K562 (cell line): ENCODE measurements around the gene C1orf74. TPM values are rescaled to one million over a fixed set of nuclear protein-coding genes. Genes with fewer than 3 reads are reported as not detected.

Source experiments
- ARHGAP35 ChIP-seq: fragments of 450-650 bp; IDR thresholded peaks from 2 replicates; pipeline ENCODE4 v1.6.1; 2018; ENCODE audit not compliant: partially characterized antibody
- CAMTA2 ChIP-seq: fragments of 250-450 bp; sonication (Bioruptor Pico); conservative IDR thresholded peaks from 2 replicates; pipeline ENCODE4 v1.5.1; 2022
- CHD4 ChIP-seq: fragments of 200-600 bp; sonication (generic); IDR thresholded peaks from 3 replicates; pipeline ENCODE4 v1.6.1; 2012; ENCODE audit warnings: low read depth, mild to moderate bottlenecking, mixed read lengths, low read length, inconsistent platforms; ENCODE audit not compliant: insufficient read depth, insufficient replicate concordance, poor library complexity, severe bottlenecking
- E2F5 ChIP-seq: sonication (generic); formaldehyde crosslinking; IDR thresholded peaks from 2 replicates; pipeline ENCODE4 v1.8.0; 2022; ENCODE audit warnings: mild to moderate bottlenecking, missing genetic modification reagents
- HBP1 ChIP-seq: fragments of 450-650 bp; formaldehyde crosslinking; IDR thresholded peaks from 2 replicates; pipeline ENCODE4 v1.4.0; 2022; ENCODE audit warnings: missing genetic modification characterization
- HDAC2 ChIP-seq: fragments of 450-650 bp; IDR thresholded peaks from 2 replicates; pipeline ENCODE4 v1.6.1; 2016; ENCODE audit warnings: mild to moderate bottlenecking
- HIVEP1 ChIP-seq: fragments of 250-450 bp; sonication (Bioruptor Pico); IDR thresholded peaks from 2 replicates; pipeline ENCODE4 v1.4.0; 2020; ENCODE audit warnings: mild to moderate bottlenecking
- KAT8 ChIP-seq: fragments of 450-650 bp; IDR thresholded peaks from 2 replicates; pipeline ENCODE4 v1.6.1; 2016; ENCODE audit warnings: low read depth, mild to moderate bottlenecking
- NBN ChIP-seq: fragments of 450-650 bp; IDR thresholded peaks from 2 replicates; pipeline ENCODE4 v1.6.1; 2016; ENCODE audit warnings: low read depth, mild to moderate bottlenecking
- NFIX ChIP-seq: fragments of 250-450 bp; sonication (Bioruptor Pico); IDR thresholded peaks from 2 replicates; pipeline ENCODE4 v1.4.0; 2020; ENCODE audit warnings: low read depth, mild to moderate bottlenecking, moderate library complexity
- NFXL1 ChIP-seq: fragments of 450-650 bp; formaldehyde crosslinking; IDR thresholded peaks from 2 replicates; pipeline ENCODE4 v1.4.0; 2021; ENCODE audit warnings: mild to moderate bottlenecking
- NR2C2 ChIP-seq, 2 experiments: fragments of 200-800 bp in 1 of 2; sonication (Bioruptor generic) in 1 of 2; sonication (generic) in 1 of 2; formaldehyde crosslinking in 1 of 2; IDR thresholded peaks; 2 replicates each; pipeline versions ENCODE4 v1.6.1 to v1.8.0; 2016 to 2022; ENCODE audit warnings: mild to moderate bottlenecking in 1 of 2, missing compliant biosample characterization in 1 of 2, missing genetic modification characterization in 1 of 2, missing genetic modification reagents in 1 of 2
- PHF20 ChIP-seq: fragments of 450-650 bp; IDR thresholded peaks from 2 replicates; pipeline ENCODE4 v1.6.1; 2018; ENCODE audit not compliant: partially characterized antibody
- PML ChIP-seq: IDR thresholded peaks from 2 replicates; pipeline ENCODE4 v1.6.1; 2012; ENCODE audit warnings: low read length, inconsistent platforms
- RBBP5 ChIP-seq: fragments of 200-600 bp; sonication (generic); IDR thresholded peaks from 2 replicates; pipeline ENCODE4 v1.6.1; 2012; ENCODE audit warnings: borderline replicate concordance, mild to moderate bottlenecking, low read length, control low read depth, inconsistent platforms; ENCODE audit not compliant: insufficient read depth, poor library complexity, severe bottlenecking
- SIN3B ChIP-seq: fragments of 450-650 bp; IDR thresholded peaks from 2 replicates; pipeline ENCODE4 v1.6.1; 2017; ENCODE audit warnings: low read depth, mild to moderate bottlenecking, moderate library complexity
- SMARCC2 ChIP-seq: fragments of 450-650 bp; IDR thresholded peaks from 2 replicates; pipeline ENCODE4 v1.6.1; 2017; ENCODE audit warnings: antibody characterized with exemption, moderate library complexity, mild to moderate bottlenecking, low read depth
- SNAPC5 ChIP-seq: fragments of 250-450 bp; sonication (Bioruptor Pico); IDR thresholded peaks from 2 replicates; pipeline ENCODE4 v1.8.0; 2021; ENCODE audit warnings: moderate library complexity, mild to moderate bottlenecking, inconsistent platforms
- SP1 ChIP-seq: sonication (generic); formaldehyde crosslinking; IDR thresholded peaks from 2 replicates; pipeline ENCODE4 v1.8.1; 2022; ENCODE audit warnings: mild to moderate bottlenecking, missing genetic modification reagents
- SPI1 ChIP-seq: IDR thresholded peaks from 2 replicates; pipeline ENCODE4 v1.6.1; 2011; ENCODE audit warnings: low read depth, low read length, control low read depth, borderline replicate concordance
- TAF9B ChIP-seq: fragments of 450-650 bp; IDR thresholded peaks from 2 replicates; pipeline ENCODE4 v1.6.1; 2018; ENCODE audit warnings: mild to moderate bottlenecking; ENCODE audit not compliant: partially characterized antibody
- TFAP4 ChIP-seq: sonication (generic); formaldehyde crosslinking; IDR thresholded peaks from 2 replicates; pipeline ENCODE4 v1.8.0; 2022; ENCODE audit warnings: missing genetic modification reagents, mild to moderate bottlenecking, moderate library complexity, borderline replicate concordance
- ZBTB8A ChIP-seq: fragments of 450-650 bp; IDR thresholded peaks from 2 replicates; pipeline ENCODE4 v1.6.1; 2018; ENCODE audit warnings: mild to moderate bottlenecking, moderate library complexity; ENCODE audit not compliant: partially characterized antibody
- ZNF311 ChIP-seq: fragments of 250-450 bp; sonication (Bioruptor Pico); IDR thresholded peaks from 2 replicates; pipeline ENCODE4 v1.4.0; 2020; ENCODE audit warnings: mild to moderate bottlenecking, moderate library complexity
- ZNF316 ChIP-seq: fragments of 450-650 bp; IDR thresholded peaks from 2 replicates; pipeline ENCODE4 v1.6.1; 2016
- ZNF77 ChIP-seq: fragments of 250-450 bp; sonication (Bioruptor Pico); IDR thresholded peaks from 2 replicates; pipeline ENCODE4 v1.5.0; 2020
- polyA plus RNA-seq, 8 experiments: library from polyadenylated mRNA; depleted of rRNA in 4 of 8; stranded (reverse) in 5 of 8; unstranded in 3 of 8; fragments of >200 nt; fragmentation: Nextera tagmentation in 2 of 8; fragmentation: Illumina TruSeq in 1 of 8; extraction: Ambion mirVana in 2 of 8; extraction: Trizol in 1 of 8; gene quantifications; 2 replicates each; pipeline versions ENCODE4 v1.2.1 to v1.2.3, GENCODE V29; 2011 to 2014; ENCODE audit warnings: inconsistent platforms in 1 of 8, missing spikeins in 1 of 8
- total RNA-seq, 7 experiments: library from RNA; depleted of rRNA in 6 of 7; stranded (reverse); fragments of >200 nt in 6 of 7; fragmentation: Illumina TruSeq in 2 of 7; extraction: Trizol in 2 of 7; gene quantifications; 2 replicates each; pipeline versions ENCODE4 v1.2.1 to v1.2.3, GENCODE V29; 2011 to 2021; ENCODE audit warnings: low replicate concordance in 1 of 7

Gene C1orf74
- total and polyA plus RNA-seq, 9 of the 15 experiments (the other 6 are each of a cell fraction or from before 2014, with no cell fraction given), result 4.0 to 7.6 (median 5.7) TPM

GRCh38 chr1:209784265-209785169, at the start of gene C1orf74 (continued):
- TF ChIP-seq SNAPC5 (CRISPR knock-in tag), result no peak
- TF ChIP-seq SP1, result peak; percentile 98
- TF ChIP-seq PHF20, result peak; percentile 96
- no peak; the same call in 1 of the 2 replicates for TF ChIP-seq SMARCC2
- TF ChIP-seq TAF9B, result peak; percentile 71
- peak; percentile 67 for TF ChIP-seq HDAC2
- TF ChIP-seq NBN, result peak; percentile 99
- 0 out of 2 replicates have a peak, but pooled peaks have one; percentile 66 for TF ChIP-seq E2F5
- TF ChIP-seq HBP1 (CRISPR knock-in tag), result 0 out of 2 replicates have a peak, but pooled peaks have one; percentile 21
- 0 out of 2 replicates have a peak, but pooled peaks have one; percentile 37 for TF ChIP-seq KAT8
- TF ChIP-seq PML, result peak; percentile 79
- no peak for TF ChIP-seq NFIX (CRISPR knock-in tag)
- no peak for TF ChIP-seq ZNF311
- TF ChIP-seq CAMTA2 (CRISPR knock-in tag), result 0 out of 2 replicates have a peak, but pooled peaks have one; percentile 65
- TF ChIP-seq RBBP5, result peak; percentile 54
- no peak for TF ChIP-seq ZNF77 (CRISPR knock-in tag)
- peak; percentile 88 for TF ChIP-seq SPI1
- no peak for TF ChIP-seq ZBTB8A
- peak; percentile 95 for TF ChIP-seq TFAP4
- TF ChIP-seq ZNF316, result no peak
- TF ChIP-seq NR2C2 (CRISPR knock-in tag; IDR thresholded peaks at IDR 0.05), result no peak
- peak; percentile 83 for TF ChIP-seq NR2C2 (tag; IDR thresholded peaks at IDR 0.05)
- no peak for TF ChIP-seq CHD4
- TF ChIP-seq NFXL1 (CRISPR knock-in tag), result peak; percentile 82; the same call in 1 of the 2 replicates
- peak; percentile 67; the same call in 1 of the 2 replicates for TF ChIP-seq SIN3B
- peak; percentile 86 for TF ChIP-seq ARHGAP35
- TF ChIP-seq HIVEP1 (CRISPR knock-in tag), result no peak
